ENCODE measurements around the gene EP400. TPM values are rescaled to one million over a fixed set of nuclear protein-coding genes. Genes with fewer than 3 reads are reported as not detected.

The EP400 gene
- polyA plus RNA-seq, 4 donors = 33.2 to 42.3 (median 34.3) TPM

Other genes with a start within 250 kb of the EP400 start
- gene SFSWAP, start 238.9 kb upstream of the EP400 start, polyA plus RNA-seq (ENCODE audit: insufficient read length in 4 of 4) = 10 to 100 TPM; 43.4 to 50.2 (median 44.9) TPM
- 1 to 10 TPM in 3 of 4 donors, under 1 TPM in 1; 0.89 to 2.4 (median 1.1) TPM for gene MMP17, start 121.5 kb upstream of the EP400 start, polyA plus RNA-seq (ENCODE audit: insufficient read length in 4 of 4)
- 10 to 100 TPM; 23.1 to 35.0 (median 28.0) TPM for gene ULK1, start 55.3 kb upstream of the EP400 start, polyA plus RNA-seq (ENCODE audit: insufficient read length in 4 of 4)
- 10 to 100 TPM; 13.6 to 17.0 (median 13.7) TPM for gene PUS1, start 20.7 kb upstream of the EP400 start, polyA plus RNA-seq (ENCODE audit: insufficient read length in 4 of 4)
- 10 to 100 TPM; 15.7 to 19.7 (median 16.5) TPM for gene DDX51, start 194.4 kb downstream of the EP400 start, polyA plus RNA-seq (ENCODE audit: insufficient read length in 4 of 4)
- gene NOC4L, start 194.5 kb downstream of the EP400 start, polyA plus RNA-seq (ENCODE audit: insufficient read length in 4 of 4) = 10 to 100 TPM; 12.9 to 20.9 (median 13.5) TPM